SJCRH30 (cell line): Measurements from ENCODE around the gene NPHP4. TPM values are rescaled to one million over a fixed set of nuclear protein-coding genes. Genes with fewer than 3 reads are reported as not detected.

ENCODE experiments used
- DNase-seq, 2 experiments: peaks; one replicate each; pipeline ENCODE4 v3.0.0-alpha.2; 2015 to 2020
- H3K27ac ChIP-seq: fragments of 250-450 bp; sonication (Bioruptor Pico); 2 replicates; pipeline ENCODE4 v1.5.1; 2020; ENCODE audit warnings: mild to moderate bottlenecking, moderate library complexity
- H3K27me3 ChIP-seq: fragments of 250-450 bp; sonication (Bioruptor Pico); 2 replicates; pipeline ENCODE4 v1.5.1; 2020; ENCODE audit warnings: mild to moderate bottlenecking, moderate library complexity
- H3K36me3 ChIP-seq: fragments of 250-450 bp; sonication (Bioruptor Pico); 2 replicates; pipeline ENCODE4 v1.5.1; 2020; ENCODE audit warnings: mild to moderate bottlenecking, moderate library complexity
- H3K4me1 ChIP-seq: fragments of 250-450 bp; sonication (Bioruptor Pico); 2 replicates; pipeline ENCODE4 v1.5.1; 2020; ENCODE audit warnings: mild to moderate bottlenecking, moderate library complexity
- H3K4me3 ChIP-seq: fragments of 250-450 bp; sonication (Bioruptor Pico); 2 replicates; pipeline ENCODE4 v1.5.1; 2020; ENCODE audit warnings: mild to moderate bottlenecking, moderate library complexity
- H3K9me3 ChIP-seq: fragments of 250-450 bp; sonication (Bioruptor Pico); replicated peaks from 2 replicates; pipeline ENCODE4 v1.5.1; 2020; ENCODE audit warnings: mild to moderate bottlenecking, moderate library complexity
- total RNA-seq: library from RNA; depleted of rRNA; stranded (reverse); fragments of >200 nt; shearing (Covaris generic); gene quantifications from 2 replicates; pipeline ENCODE4 v1.2.3, GENCODE V29; 2014

NPHP4 gene
- total RNA-seq, 1 experiment from 2014 or later, result 7.3 TPM

DNA sequence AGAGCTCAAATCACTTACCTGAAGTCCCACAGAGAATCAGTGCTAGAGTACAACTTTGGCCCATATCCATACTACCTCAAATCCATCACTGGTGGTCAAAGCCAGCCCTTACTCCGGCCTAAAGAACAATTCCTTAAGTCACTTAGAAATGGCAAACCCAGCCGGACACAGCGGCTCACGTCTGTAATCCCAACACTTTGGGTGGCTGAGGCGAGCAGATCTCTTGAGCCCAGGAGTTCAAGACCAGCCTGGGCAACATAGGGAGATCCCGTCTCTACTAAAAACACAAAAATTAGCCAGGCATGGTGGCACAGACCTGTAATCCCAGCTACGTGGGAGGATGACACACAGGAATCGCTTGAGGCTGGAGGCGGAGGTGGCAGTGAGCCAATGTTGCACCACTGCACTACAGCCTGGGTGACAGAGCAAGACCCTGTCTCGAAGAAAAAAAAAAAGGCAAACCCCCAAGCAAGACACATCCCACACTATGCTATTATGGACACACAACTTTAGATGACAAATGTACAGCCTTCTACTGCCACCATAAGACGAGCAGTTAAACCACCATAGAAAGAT is 24.0 kb downstream of the NPHP4 start:
- Histone ChIP-seq H3K4me1 (no peaks in the 10 kb centered on the region), H3K36me3 (0 out of 2 replicates have a peak, but pooled peaks cover 4% of the 10 kb centered on the region), H3K9me3 (no peaks in the 10 kb centered on the region), H3K27ac (no peak overlapping the region), H3K4me3 (no peak overlapping the region), H3K27me3 (no peaks in the 10 kb centered on the region)
- no peak for DNase-seq

DNA sequence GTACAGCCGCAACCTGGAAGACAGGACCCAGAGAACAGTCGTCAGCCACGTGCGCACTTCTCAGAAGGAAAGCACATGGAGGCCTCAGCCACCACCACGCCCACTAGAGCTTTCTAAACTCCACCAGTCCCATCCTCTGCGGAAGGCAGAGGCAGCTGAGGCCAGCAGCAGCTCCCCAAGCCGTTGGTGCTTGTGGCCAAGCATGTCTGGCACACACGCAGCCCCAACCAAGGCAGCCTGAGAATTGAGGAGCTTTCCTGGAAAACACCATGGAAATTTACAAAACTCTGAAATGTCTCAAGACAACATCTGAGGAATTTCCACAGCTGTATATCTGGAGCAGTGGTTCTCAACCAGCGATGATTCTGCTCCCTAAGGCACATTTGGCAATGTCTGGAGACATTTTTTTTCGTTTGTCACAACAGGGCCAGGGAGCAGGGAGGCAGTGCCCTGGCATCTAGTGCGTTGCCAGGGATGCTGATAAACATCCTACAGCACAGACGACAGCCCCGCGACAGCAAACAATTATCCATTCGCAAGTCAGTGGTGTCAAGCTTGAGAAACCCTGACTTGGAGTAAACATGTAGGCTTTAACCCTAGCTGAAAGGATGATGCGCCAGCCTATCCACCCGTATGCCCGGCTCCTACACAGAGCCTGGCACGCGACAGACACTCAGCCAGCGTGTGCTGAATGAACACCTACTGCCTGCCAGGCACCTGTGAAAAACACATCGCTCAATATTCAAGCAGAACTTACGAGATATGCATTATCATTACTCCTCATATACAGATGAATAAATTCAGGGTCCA is 24.7 kb downstream of the NPHP4 start:
- no peaks in the 10 kb centered on the region for H3K9me3 ChIP-seq
- DNase-seq, result no peak
- 0 out of 2 replicates have a peak, but pooled peaks cover 4% of the 10 kb centered on the region for H3K36me3 ChIP-seq
- H3K27ac ChIP-seq, result no peak overlapping the region
- no peaks in the 10 kb centered on the region for H3K27me3 ChIP-seq
- no peaks in the 10 kb centered on the region for H3K4me1 ChIP-seq
- H3K4me3 ChIP-seq, result no peak overlapping the region

DNA sequence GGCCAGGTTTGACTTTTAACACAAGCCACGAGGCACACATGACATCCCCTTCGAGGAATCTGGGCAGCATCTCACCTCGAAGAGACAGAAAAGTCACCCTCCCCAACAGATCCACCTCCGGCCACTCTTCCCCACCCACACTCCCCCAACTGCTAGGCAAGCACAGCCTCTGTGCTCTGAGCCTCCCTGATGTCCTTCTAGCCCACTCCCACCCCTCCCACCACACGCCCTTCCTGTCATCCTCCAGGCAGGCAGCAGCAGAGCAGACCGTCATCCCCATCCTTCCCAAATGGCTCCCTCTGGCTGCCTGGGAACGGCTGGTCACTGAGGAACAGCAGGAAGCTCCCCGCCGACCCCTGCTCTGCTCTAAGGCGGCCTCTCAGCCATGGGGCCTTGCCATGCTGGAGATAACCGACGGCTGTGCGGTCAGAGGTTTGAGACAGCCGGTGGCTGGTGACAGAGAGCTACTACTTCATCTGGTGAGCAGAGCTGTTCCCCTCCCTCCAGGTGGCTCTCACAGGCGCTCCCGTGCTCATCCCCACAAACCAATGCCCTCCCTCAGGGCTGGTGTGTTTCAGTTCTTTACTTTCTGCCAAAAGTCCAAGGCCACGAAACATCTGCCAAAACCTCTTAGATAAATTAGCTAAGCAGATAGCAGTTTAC is 25.6 kb downstream of the NPHP4 start:
- Histone ChIP-seq H3K27me3 (no peaks in the 10 kb centered on the region), H3K36me3 (0 out of 2 replicates have a peak, but pooled peaks cover 4% of the 10 kb centered on the region), H3K9me3 (no peaks in the 10 kb centered on the region), H3K4me1 (no peaks in the 10 kb centered on the region), H3K4me3 (no peak overlapping the region), H3K27ac (no peak overlapping the region)
- DNase-seq, result no peak

DNA sequence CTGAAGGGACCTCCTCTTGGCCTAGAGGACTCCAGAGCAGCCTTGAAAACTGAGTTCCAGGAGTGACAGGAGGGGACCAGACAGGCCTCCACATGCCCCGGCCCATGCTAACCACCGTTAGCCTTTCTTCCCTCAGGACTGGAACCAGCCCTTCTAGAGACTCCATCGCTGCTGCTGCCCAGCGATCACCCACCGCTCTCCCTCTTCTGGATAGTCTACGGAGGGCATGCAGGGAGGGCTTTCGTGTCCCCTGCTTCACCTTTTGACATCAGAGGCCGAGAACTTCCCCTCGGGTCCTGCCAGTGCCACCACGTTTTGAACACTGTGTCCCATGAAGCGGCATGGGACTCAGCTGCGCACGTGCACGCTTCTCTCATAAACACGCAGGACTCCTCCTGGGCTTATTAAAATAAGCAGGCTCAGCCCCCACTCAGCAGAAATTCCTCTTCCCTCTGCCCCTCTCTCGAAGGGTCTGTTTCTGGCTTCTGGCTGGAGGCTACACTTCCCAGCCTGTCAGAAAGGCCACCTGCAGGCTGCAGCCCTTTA is 26.6 kb downstream of the NPHP4 start:
- Histone ChIP-seq H3K27ac (no peak overlapping the region), H3K9me3 (no peaks in the 10 kb centered on the region), H3K4me3 (no peak overlapping the region), H3K27me3 (no peaks in the 10 kb centered on the region), H3K36me3 (0 out of 2 replicates have a peak, but pooled peaks cover 6% of the 10 kb centered on the region), H3K4me1 (no peaks in the 10 kb centered on the region)
- DNase-seq, result no peak

DNA sequence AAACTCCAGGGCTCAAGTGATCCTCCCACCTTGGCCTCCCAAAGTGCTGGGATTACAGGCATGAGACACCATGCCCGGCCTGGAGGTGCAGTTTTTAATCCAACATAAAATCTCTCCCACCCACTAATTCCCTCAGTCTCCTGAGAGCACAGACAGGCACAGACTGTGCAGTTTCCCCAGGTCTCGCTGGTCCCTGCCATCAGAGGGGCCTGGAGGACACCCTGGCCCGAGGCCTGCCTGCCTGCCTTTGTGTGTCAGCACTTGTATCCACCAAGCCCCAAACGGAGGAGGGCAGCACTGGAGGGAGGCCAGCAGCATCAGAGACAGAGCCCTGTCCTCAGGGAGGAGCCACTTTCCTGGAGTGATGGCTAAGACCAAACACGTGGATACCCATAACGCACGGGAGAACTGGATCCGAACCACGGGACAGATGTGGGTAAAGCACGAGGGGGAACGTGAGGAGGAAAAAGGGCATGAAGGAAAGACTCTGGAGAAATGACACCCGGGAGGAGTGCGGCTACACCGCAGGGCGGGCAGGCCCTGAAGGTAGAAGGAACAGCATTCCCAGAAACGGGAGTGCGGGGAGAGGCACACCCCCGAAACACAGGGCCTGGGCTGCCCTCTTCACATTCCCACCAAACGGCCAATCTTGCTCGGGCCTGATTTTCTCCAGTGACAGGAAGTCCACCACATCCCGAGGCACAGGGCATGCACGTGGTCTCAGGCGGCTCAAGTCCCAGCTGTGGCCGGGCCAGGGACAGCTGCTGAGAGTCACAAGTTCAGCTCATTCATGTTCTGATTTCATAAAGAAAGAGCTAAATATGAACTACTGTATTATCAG is 29.7 kb downstream of the NPHP4 start:
- DNase-seq, result no peak

DNA sequence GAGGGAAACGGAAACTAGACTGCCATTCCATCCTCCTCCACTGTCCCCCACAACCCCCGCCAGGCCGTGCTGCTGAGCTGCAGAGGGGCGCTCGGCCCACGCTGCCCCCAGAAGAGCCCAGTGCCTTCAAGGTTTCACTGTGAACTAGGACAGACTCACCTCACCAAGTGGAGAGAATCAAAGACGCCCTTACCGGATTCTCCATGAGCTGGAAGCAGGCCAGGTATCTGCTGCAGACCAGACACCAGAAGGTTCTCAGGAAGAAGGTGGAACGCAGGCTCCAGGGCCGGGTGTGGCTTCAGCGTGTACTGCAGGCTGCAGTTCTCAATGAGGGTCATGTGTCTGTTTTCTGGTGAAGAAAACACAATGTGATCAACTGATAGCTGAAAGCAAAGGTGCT is 30.6 kb downstream of the NPHP4 start:
- no peak overlapping the region for H3K4me3 ChIP-seq
- H3K4me1 ChIP-seq, result no peaks in the 10 kb centered on the region
- 0 out of 2 replicates have a peak, but pooled peaks cover 2% of the 10 kb centered on the region for H3K36me3 ChIP-seq
- H3K27ac ChIP-seq, result no peak overlapping the region
- DNase-seq, result no peak
- H3K27me3 ChIP-seq, result no peaks in the 10 kb centered on the region
- no peaks in the 10 kb centered on the region for H3K9me3 ChIP-seq

More for the DNA sequence above, 29.7 kb downstream of the NPHP4 start:
- Histone ChIP-seq H3K4me3 (no peak overlapping the region), H3K27ac (no peak overlapping the region), H3K36me3 (0 out of 2 replicates have a peak, but pooled peaks cover 2% of the 10 kb centered on the region), H3K9me3 (no peaks in the 10 kb centered on the region), H3K27me3 (no peaks in the 10 kb centered on the region), H3K4me1 (no peaks in the 10 kb centered on the region)

DNA sequence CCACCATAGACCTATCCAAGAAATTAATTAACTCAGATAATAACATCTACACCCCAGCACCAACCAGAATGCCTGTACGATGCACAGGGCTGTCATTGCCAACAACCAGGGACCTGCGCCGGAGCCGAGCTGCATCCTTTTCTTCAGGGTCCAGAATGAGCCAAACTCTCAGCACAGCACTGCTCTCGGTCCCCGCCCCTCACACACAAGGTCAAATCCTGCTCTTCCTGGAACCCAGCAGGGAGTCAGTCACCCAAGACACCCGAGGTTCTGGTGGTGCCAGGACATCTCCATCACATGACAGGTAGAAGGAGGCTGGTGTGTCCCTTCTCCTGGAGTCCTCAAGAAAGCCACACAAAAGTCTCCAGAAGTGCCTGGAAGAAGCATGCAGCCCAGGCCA is 31.9 kb downstream of the NPHP4 start:
- Histone ChIP-seq H3K27me3 (no peaks in the 10 kb centered on the region), H3K9me3 (no peaks in the 10 kb centered on the region), H3K36me3 (0 out of 2 replicates have a peak, but pooled peaks cover 2% of the 10 kb centered on the region), H3K4me3 (no peak overlapping the region), H3K4me1 (no peaks in the 10 kb centered on the region), H3K27ac (no peak overlapping the region)
- no peak for DNase-seq

DNA sequence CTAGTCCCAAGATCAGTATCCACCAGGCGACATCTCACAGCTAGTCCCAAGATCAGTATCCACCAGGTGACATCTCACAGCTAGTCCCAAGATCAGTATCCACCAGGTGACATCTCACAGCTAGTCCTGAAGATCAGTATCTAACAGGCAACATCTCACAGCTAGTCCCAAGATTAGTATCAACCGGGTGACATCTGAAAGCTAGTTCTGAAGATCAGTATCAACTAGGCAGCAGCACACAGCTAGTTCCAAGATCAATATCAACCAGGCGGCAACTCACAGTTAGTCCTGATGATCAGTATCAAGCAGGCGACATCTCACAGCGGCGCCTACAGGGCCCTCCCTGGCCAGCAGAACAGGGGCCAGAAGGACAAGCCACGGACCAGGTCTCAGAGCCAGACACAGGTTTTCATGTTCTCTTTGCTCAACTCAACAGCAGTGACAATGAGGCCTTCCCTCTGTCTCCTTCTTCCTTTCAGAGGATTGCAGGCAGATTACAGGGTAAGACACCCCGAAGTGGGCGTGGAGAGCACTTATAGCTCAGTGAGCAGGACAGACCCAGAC is 32.5 kb downstream of the NPHP4 start:
- Histone ChIP-seq H3K27ac (no peak overlapping the region), H3K27me3 (no peaks in the 10 kb centered on the region), H3K4me1 (no peaks in the 10 kb centered on the region), H3K4me3 (no peak overlapping the region), H3K9me3 (no peaks in the 10 kb centered on the region), H3K36me3 (0 out of 2 replicates have a peak, but pooled peaks cover 2% of the 10 kb centered on the region)
- DNase-seq, result no peak

DNA sequence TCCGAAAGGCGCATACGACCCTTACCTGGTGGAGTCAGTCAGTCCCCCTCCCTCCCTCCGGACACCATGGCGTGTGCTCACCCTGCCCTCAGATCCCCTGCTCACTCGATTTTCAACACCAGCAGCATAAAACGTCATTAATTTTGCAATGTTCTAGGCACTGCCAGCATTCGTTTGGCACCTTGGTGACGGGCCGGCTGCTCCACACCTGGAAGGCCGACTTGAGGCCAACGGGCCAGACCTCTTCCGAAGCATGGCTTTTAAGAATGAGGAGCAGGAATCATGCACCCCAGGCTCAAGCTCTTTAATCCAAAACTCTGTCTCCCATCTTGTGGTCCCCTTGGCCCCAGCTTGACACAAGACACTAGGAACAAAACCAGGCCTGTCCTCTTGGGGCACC is 33.1 kb downstream of the NPHP4 start:
- H3K9me3 ChIP-seq, result no peaks in the 10 kb centered on the region
- DNase-seq, result no peak
- no peaks in the 10 kb centered on the region for H3K27me3 ChIP-seq
- H3K36me3 ChIP-seq, result 0 out of 2 replicates have a peak, but pooled peaks cover 2% of the 10 kb centered on the region
- no peak overlapping the region for H3K4me3 ChIP-seq
- no peak overlapping the region for H3K27ac ChIP-seq
- no peaks in the 10 kb centered on the region for H3K4me1 ChIP-seq

DNA sequence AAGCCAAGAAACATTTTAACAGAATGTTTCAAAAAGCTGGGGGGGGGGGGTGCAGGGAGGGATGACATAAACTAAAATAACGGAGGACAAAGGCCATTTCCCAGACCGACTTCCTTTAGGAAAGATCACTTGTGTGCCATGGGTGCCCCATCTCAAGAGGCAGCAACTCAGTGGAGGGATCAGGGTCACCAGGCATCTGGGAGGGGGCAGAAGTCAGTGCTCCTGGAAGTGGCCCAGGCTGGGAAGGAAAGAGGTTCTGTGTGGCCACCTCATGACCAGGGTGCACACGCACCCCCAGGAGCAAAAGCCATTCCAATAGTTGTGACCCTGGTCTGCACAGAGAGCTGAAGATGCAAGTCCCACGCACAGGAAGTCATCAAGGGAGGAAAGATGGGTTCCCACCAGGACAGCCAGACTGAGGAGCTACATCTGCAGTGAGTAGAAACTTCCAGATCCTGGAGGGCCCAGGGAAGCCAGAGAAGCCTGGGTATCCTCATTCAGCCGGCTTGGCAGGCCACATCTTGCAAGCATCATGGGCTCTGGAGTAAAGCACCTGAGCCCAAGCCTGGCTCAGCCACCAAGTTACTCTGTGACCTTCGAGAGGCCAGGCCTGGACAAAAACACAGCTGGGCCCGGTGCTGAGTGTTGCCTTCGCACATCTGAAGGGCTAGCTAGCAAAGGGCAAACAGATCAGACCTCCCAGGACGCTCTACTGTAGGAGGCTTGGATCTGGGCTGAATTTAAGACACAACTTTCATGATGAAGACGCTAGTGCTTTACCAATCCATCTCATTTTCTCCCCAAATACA is 36.0 kb downstream of the NPHP4 start:
- no peak overlapping the region for H3K4me3 ChIP-seq
- no peaks in the 10 kb centered on the region for H3K9me3 ChIP-seq
- no peak for DNase-seq
- 0 out of 2 replicates have a peak, but pooled peaks cover 7% of the 10 kb centered on the region for H3K36me3 ChIP-seq
- H3K4me1 ChIP-seq, result no peaks in the 10 kb centered on the region
- no peak overlapping the region for H3K27ac ChIP-seq
- no peaks in the 10 kb centered on the region for H3K27me3 ChIP-seq

DNA sequence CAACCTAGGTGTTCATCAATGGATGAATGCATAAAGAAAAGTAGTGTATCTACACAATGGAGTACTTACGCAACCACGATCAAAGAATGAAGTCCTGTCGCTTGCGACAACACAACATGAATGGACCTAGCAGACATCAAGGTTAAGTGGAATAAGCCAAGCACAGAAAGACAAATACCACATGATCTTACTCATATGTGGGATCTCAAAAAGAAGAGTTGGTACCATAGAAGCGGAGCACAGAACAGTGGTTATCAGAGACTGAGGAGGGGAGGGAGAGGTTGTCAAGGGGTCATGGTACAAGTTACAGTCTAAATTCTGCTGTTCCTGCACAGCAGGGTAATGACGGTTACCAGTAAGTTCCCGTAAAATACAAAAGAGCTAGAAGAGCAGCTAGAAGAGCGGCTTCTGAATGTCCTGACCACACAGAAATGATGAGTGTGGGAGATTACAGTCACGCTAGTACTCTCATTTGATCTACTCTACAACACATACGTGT is 36.7 kb downstream of the NPHP4 start:
- no peaks in the 10 kb centered on the region for H3K27me3 ChIP-seq

DNA sequence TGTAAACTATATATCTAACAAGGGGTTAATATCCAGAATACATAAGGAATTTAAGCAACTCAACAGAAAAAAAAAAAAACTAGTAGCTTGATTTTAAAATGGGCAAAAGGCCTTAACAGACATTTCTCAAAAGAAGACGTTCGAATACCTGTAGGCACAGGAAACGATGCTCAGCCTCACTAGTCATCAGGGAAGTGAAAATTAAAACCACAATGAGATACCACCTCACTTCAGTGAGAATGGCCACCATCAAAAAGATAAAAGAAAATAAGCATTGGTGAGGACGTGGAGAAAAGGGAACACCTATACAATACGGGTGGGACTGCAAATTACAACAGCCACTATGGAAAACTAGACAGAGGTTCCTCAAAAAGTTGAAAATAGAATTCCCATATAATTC is 37.3 kb downstream of the NPHP4 start:
- Histone ChIP-seq H3K36me3 (0 out of 2 replicates have a peak, but pooled peaks cover 8% of the 10 kb centered on the region), H3K4me1 (no peaks in the 10 kb centered on the region), H3K27ac (no peak overlapping the region), H3K9me3 (no peaks in the 10 kb centered on the region), H3K27me3 (no peaks in the 10 kb centered on the region), H3K4me3 (no peak overlapping the region)
- DNase-seq, result no peak

More for the DNA sequence above, 36.7 kb downstream of the NPHP4 start:
- Histone ChIP-seq H3K27ac (no peak overlapping the region), H3K9me3 (no peaks in the 10 kb centered on the region), H3K4me3 (no peak overlapping the region), H3K36me3 (0 out of 2 replicates have a peak, but pooled peaks cover 5% of the 10 kb centered on the region), H3K4me1 (no peaks in the 10 kb centered on the region)
- DNase-seq, result no peak

DNA sequence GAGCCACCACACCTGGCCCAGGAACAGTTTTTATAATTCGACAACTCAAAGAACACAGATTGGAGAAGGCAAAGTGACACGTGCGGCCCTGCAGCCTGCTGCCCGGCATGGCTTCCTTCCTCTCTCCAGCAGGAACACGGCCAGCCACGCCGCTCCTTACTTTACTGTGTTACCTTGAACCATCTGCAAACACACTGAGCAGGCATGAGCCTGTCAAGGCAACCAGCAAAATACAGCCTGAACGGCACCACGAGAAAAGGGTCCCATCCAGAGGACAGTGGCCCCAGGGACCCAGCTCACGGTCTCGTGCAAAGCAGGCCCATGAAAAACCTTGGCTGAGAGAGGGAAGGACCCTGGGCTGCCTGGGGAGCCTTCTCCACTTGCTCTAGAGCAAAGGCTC is 38.8 kb downstream of the NPHP4 start:
- H3K36me3 ChIP-seq, result 0 out of 2 replicates have a peak, but pooled peaks cover 8% of the 10 kb centered on the region
- H3K4me1 ChIP-seq, result peaks cover 10% of the 10 kb centered on the region
- no peak overlapping the region for H3K27ac ChIP-seq
- H3K27me3 ChIP-seq, result no peaks in the 10 kb centered on the region
- no peaks in the 10 kb centered on the region for H3K9me3 ChIP-seq
- no peak overlapping the region for H3K4me3 ChIP-seq
- DNase-seq, result no peak
